Body of pancreas (tissue), 4 donors: ENCODE data around the gene NEUROG3. TPM values are rescaled to one million over a fixed set of nuclear protein-coding genes. Genes with fewer than 3 reads are reported as not detected.

Source experiments
- ATAC-seq: fragments of 150-250 bp; one replicate; pipeline ENCODE4 v1.9.1; 2016
- DNase-seq, 4 donors: peaks; one replicate each; pipeline ENCODE4 v3.0.0-alpha.2; 2019
- H3K27ac ChIP-seq, 4 donors: fragments of 200-600 bp; sonication (generic); 1 replicate in 3 of 4; 2 replicates in 1 of 4; pipeline versions ENCODE4 v1.5.1 to v1.6.1; 2016 to 2019; ENCODE audit warnings: mild to moderate bottlenecking in 1 of 4, mixed read lengths in 1 of 4, moderate library complexity in 1 of 4
- H3K27me3 ChIP-seq, 2 donors: fragments of 200-600 bp; sonication (generic); one replicate each; pipeline ENCODE4 v1.6.0; 2016; ENCODE audit warnings: mild to moderate bottlenecking in 1 of 2
- H3K36me3 ChIP-seq, 2 donors: fragments of 200-600 bp; sonication (generic); replicated peaks in 1 of 2; 2 replicates each; pipeline ENCODE4 v1.5.1; 2016; ENCODE audit warnings: low read depth in 2 of 2; ENCODE audit not compliant: insufficient read depth in 1 of 2
- H3K4me1 ChIP-seq: fragments of 200-600 bp; sonication (generic); one replicate; pipeline ENCODE4 v1.6.0; 2016
- H3K4me3 ChIP-seq, 2 donors: fragments of 200-600 bp; sonication (generic); 1 replicate in 1 of 2; 2 replicates in 1 of 2; pipeline ENCODE4 v1.5.1; 2016 to 2019
- H3K9me3 ChIP-seq, 3 donors: fragments of 200-600 bp; sonication (generic); 1 replicate in 2 of 3; 2 replicates in 1 of 3; pipeline ENCODE4 v1.5.1; 2016
- POLR2A ChIP-seq, 3 donors: fragments of 450-650 bp; IDR thresholded peaks; one replicate each; pipeline ENCODE4 v1.6.1; 2016; ENCODE audit warnings: antibody characterized with exemption in 3 of 3, mild to moderate bottlenecking in 2 of 3
- WGBS, 2 donors: methylation state at CpG; one replicate each; pipeline ENCODE4 v1.1.5; 2017; 5-methylcytosine and 5-hydroxymethylcytosine counted together
- intact Hi-C: fragments of 100-400 bp; cut with DNase I; formaldehyde crosslinking; loops from one replicate; pipeline ENCODE4 v1.15.1; 2023
- total RNA-seq, 2 donors: library from RNA; depleted of rRNA; stranded (reverse); fragments of >200 nt; gene quantifications; one replicate each; pipeline ENCODE4 v1.1.0, GENCODE V29; 2016
- TF ChIP-seq, protein P1 (sequence below), 7 experiments: fragments of 450-650 bp in 4 of 7; fragments of 200-600 bp in 3 of 7; sonication (generic) in 3 of 7; IDR thresholded peaks; one replicate each; pipeline ENCODE4 v1.5.1; 2016 to 2019; ENCODE audit warnings: antibody characterized with exemption in 7 of 7

NEUROG3 gene
- total RNA-seq, 2 donors from 2014 or later: not detected

DNA sequence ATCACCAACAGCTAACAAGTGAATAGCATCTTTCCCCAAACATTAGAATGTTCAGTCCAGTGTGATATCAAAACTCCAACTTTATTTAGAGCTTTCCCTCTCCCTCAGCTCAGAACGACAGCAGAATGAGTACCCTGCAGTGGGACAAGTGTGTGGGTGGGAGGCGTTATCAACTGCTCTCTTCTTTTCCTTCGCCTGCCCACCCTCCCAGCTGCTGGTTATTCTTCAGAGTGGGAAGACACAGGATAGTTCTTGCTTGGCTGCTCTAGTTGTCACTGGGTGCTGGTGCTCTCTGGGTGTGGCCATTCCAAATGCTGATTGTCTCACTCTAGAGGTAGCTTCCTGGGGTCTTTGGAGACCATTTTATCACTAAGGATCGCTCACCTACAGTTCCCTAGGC is 43.1 kb upstream of the NEUROG3 start:
- H3K36me3 ChIP-seq: no peaks in the 10 kb centered on the region
- TF ChIP-seq, protein P1, sequence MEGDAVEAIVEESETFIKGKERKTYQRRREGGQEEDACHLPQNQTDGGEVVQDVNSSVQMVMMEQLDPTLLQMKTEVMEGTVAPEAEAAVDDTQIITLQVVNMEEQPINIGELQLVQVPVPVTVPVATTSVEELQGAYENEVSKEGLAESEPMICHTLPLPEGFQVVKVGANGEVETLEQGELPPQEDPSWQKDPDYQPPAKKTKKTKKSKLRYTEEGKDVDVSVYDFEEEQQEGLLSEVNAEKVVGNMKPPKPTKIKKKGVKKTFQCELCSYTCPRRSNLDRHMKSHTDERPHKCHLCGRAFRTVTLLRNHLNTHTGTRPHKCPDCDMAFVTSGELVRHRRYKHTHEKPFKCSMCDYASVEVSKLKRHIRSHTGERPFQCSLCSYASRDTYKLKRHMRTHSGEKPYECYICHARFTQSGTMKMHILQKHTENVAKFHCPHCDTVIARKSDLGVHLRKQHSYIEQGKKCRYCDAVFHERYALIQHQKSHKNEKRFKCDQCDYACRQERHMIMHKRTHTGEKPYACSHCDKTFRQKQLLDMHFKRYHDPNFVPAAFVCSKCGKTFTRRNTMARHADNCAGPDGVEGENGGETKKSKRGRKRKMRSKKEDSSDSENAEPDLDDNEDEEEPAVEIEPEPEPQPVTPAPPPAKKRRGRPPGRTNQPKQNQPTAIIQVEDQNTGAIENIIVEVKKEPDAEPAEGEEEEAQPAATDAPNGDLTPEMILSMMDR (IDR thresholded peaks at IDR 0.05): no peak
- no peak for TF ChIP-seq POLR2A (IDR thresholded peaks at IDR 0.05)
- no peak overlapping the region for H3K27ac ChIP-seq
- no peaks in the 10 kb centered on the region for H3K4me1 ChIP-seq
- no peaks in the 10 kb centered on the region for H3K27me3 ChIP-seq
- WGBS, 2 donors: 60 to 61% methylated on average over 4 of the region's 4 CpGs
- ATAC-seq (no peak), DNase-seq (no peak)
- H3K4me3 ChIP-seq: no peak overlapping the region
- no peaks in the 10 kb centered on the region for H3K9me3 ChIP-seq
- intact Hi-C loops: no loop called here

DNA sequence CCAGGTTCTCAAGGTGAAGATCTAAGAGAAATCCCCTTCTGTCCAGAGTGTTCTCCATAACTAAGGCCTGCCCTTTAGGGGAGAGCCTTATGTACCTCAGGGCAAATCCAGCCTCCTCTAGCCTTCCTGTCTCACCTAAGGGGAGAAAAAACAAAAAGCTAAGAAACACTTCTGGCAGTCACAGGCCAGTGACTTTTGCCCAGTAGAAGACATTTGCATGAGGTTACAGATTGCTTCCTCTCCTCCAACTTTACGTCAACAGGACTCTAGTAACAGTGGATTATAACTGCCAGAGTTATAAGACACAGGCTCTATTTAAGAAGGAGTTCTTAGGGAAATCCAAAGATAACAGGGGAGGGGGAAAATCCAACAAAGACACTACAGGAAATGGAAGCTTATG is 40.9 kb upstream of the NEUROG3 start:
- no peaks in the 10 kb centered on the region for H3K4me1 ChIP-seq
- ATAC-seq (no peak), DNase-seq (no peak)
- H3K27ac ChIP-seq: no peak overlapping the region
- TF ChIP-seq POLR2A (IDR thresholded peaks at IDR 0.05): no peak
- TF ChIP-seq, protein P1 (IDR thresholded peaks at IDR 0.05): no peak
- H3K27me3 ChIP-seq: no peaks in the 10 kb centered on the region
- no peaks in the 10 kb centered on the region for H3K36me3 ChIP-seq
- H3K9me3 ChIP-seq: peaks cover 0 to 10% (median 0%) of the 10 kb centered on the region in 3 donors
- 94 to 100% methylated on average over 1 of the region's 1 CpG for WGBS, 2 donors
- no peak overlapping the region for H3K4me3 ChIP-seq
- intact Hi-C loops: no loop called here

DNA sequence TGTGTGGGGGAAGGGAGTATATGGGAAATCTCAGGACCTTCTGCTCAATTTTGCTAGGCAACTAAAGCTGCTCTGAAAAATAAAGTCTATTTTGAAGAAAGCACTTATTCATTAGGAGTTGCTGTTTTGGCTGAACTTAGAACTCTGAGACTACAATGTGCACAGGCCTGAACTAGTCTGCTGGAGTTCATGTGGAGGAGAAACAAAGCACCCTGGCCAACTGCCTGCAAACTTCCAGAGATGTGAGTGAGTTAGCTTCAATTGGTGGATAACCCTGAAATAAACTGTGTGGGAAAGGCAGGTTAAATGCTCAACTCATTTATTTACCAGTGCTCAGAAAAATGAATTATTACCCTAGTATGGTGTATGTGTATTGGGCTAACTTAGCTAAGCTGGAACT is 39.5 kb upstream of the NEUROG3 start:
- intact Hi-C loops: no loop called here
- Histone ChIP-seq H3K27ac (no peak overlapping the region), H3K4me1 (no peaks in the 10 kb centered on the region), H3K36me3 (no peaks in the 10 kb centered on the region), H3K27me3 (no peaks in the 10 kb centered on the region), H3K4me3 (no peak overlapping the region), H3K9me3 (peaks cover 0 to 10% (median 4%) of the 10 kb centered on the region in 3 donors)
- ATAC-seq (no peak), DNase-seq (no peak)
- TF ChIP-seq, protein P1 (IDR thresholded peaks at IDR 0.05): no peak
- TF ChIP-seq POLR2A (IDR thresholded peaks at IDR 0.05): no peak

DNA sequence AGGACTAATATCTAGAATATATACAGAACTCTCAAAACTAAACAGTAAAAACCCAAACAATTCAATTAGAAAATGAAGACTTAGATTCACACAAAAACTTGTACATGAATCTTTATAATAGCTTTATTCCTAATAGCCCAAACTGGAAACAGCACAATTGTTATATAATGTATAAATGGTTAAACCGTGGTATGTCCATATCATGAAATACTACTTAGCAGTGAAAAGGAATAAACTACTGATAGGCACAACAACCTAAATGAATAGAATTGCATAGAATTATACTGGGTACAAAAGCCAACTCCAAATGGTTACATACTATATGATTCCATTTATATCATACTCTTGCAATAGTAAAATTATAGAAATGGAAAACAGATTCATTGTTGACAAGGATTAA is 35.9 kb upstream of the NEUROG3 start:
- H3K9me3 ChIP-seq: peaks cover 0 to 10% (median 4%) of the 10 kb centered on the region in 3 donors
- H3K4me3 ChIP-seq: no peak overlapping the region
- no peak for DNase-seq
- no peak for TF ChIP-seq POLR2A (IDR thresholded peaks at IDR 0.05)
- TF ChIP-seq, protein P1 (IDR thresholded peaks at IDR 0.05): no peak
- no peaks in the 10 kb centered on the region for H3K4me1 ChIP-seq
- ATAC-seq: no peak
- intact Hi-C loops: no loop called here
- 41 to 92% methylated on average over 1 of the region's 1 CpG for WGBS, 2 donors
- no peaks in the 10 kb centered on the region for H3K36me3 ChIP-seq
- H3K27ac ChIP-seq: no peak overlapping the region
- H3K27me3 ChIP-seq: no peaks in the 10 kb centered on the region

DNA sequence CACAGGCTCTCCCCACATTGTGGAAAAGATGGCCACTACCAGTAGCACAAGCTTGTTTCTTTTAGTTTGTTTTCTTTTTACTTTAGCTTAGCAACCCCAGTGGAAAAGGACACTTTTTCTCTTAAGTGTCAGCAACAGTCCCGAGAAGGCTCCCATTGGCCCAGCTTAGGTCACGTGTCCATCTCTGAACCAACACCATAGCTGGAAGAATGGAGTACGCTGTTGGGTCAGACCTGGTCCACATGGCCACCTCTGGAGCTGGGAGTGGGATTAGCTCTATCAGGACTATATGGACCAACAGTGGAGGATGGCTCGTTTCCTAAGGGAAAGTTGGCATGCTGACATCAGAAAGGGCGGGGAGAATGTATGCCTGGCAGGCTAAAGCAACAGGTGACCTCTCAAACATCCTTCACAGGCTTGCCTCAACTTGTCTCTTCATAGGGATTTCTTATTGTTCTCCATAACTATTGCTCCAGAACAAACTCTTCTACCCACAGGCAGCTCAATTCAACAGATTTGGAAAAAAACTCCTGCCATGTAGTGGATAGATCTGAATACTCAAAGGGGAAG is 27.6 kb upstream of the NEUROG3 start:
- H3K27ac ChIP-seq: no peak overlapping the region
- 45 to 63% methylated on average over 5 of the region's 5 CpGs for WGBS, 2 donors
- ATAC-seq (no peak), DNase-seq (no peak)
- H3K27me3 ChIP-seq: no peaks in the 10 kb centered on the region
- H3K36me3 ChIP-seq: no peaks in the 10 kb centered on the region
- no peaks in the 10 kb centered on the region for H3K9me3 ChIP-seq
- H3K4me3 ChIP-seq: no peak overlapping the region
- intact Hi-C loops: no loop called here
- no peak for TF ChIP-seq POLR2A (IDR thresholded peaks at IDR 0.05)
- TF ChIP-seq, protein P1 (IDR thresholded peaks at IDR 0.05): no peak
- H3K4me1 ChIP-seq: no peaks in the 10 kb centered on the region
